Fibroblast of lung (primary cell): Measurements from ENCODE around the gene TSPAN2.

ENCODE experiments used
- CTCF ChIP-seq, 2 donors: IDR thresholded peaks in 1 of 2; conservative IDR thresholded peaks in 1 of 2; 1 replicate in 1 of 2; 2 replicates in 1 of 2; pipeline ENCODE4 v1.5.1; 2011 to 2012; ENCODE audit warnings: low read length in 2 of 2, control low read depth in 1 of 2, inconsistent platforms in 1 of 2, low read depth in 1 of 2, mild to moderate bottlenecking in 1 of 2
- EZH2 ChIP-seq: IDR thresholded peaks from 2 replicates; pipeline ENCODE4 v1.5.1; 2012; ENCODE audit warnings: low read length, control low read depth, mild to moderate bottlenecking; ENCODE audit errors: missing control alignments

GRCh38 chr1:115029526-115029925, 59.8 kb downstream of the TSPAN2 start, which contains the start of gene TSHB:
- TF ChIP-seq CTCF (conservative IDR thresholded peaks at IDR 0.05 in 1 of 2, IDR thresholded peaks at IDR 0.05 in 1 of 2; ENCODE audit: low read depth in 1 of 2, low read length in 2 of 2) (no peak), EZH2 (no peak)
